ENCODE data around the gene HMGXB3. TPM values are rescaled to one million over a fixed set of nuclear protein-coding genes. Genes with fewer than 3 reads are reported as not detected.
A peak's percentile ranks its signal among the peaks of the same experiment; 100 is the strongest.

The HMGXB3 gene
- total RNA-seq, 2 donors from 2014 or later, result 21.8 to 40.2 TPM

DNA sequence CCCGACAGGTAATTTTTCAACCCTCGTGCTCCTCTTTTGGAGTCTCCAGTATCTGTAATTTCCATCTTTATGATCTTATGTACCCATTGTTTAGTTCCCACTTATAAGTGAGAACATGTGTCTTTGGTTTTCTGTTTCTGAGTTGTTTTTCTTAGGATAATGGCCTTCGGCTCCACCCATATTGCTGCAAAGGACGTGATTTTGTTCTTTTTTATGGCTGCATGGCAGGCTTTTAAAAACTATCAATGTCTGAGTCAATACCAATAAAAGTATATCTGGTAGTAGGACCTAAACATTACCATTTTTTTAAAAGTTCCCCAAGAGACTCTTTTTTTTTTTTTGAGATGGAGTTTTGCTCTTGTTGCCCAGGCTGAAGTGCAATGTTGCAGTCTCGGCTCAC is 43.9 kb upstream of the HMGXB3 start:
- no peak for TF ChIP-seq CTCF (IDR thresholded peaks at IDR 0.05)
- Histone ChIP-seq H3K4me1 (no peaks in the 10 kb centered on the region), H3K9me3 (no peaks in the 10 kb centered on the region), H3K9ac (ENCODE audit: low read depth in 2 of 2, low read length in 2 of 2) (no peak overlapping the region), H3K36me3 (no peaks in the 10 kb centered on the region), H3K4me3 (no peak overlapping the region), H3K27me3 (no peaks in the 10 kb centered on the region), H3K27ac (peak overlapping the region; percentile 15)
- intact Hi-C loops (cut with DNase I), result no loop called here
- no peak for DNase-seq

GRCh38 chr5:149957855-149958254 is 42.7 kb upstream of the HMGXB3 start:
- Histone ChIP-seq H3K9me3 (no peaks in the 10 kb centered on the region), H3K36me3 (no peaks in the 10 kb centered on the region), H3K4me1 (no peaks in the 10 kb centered on the region), H3K27me3 (no peaks in the 10 kb centered on the region), H3K9ac (ENCODE audit: low read depth in 2 of 2, low read length in 2 of 2) (peak overlapping the region in 1 of 2 donors; percentile 46), H3K4me3 (no peak overlapping the region), H3K27ac (peak overlapping the region; percentile 15)
- no peak for TF ChIP-seq CTCF (IDR thresholded peaks at IDR 0.05)
- intact Hi-C loops (cut with DNase I), result no loop called here
- DNase-seq, result no peak

DNA sequence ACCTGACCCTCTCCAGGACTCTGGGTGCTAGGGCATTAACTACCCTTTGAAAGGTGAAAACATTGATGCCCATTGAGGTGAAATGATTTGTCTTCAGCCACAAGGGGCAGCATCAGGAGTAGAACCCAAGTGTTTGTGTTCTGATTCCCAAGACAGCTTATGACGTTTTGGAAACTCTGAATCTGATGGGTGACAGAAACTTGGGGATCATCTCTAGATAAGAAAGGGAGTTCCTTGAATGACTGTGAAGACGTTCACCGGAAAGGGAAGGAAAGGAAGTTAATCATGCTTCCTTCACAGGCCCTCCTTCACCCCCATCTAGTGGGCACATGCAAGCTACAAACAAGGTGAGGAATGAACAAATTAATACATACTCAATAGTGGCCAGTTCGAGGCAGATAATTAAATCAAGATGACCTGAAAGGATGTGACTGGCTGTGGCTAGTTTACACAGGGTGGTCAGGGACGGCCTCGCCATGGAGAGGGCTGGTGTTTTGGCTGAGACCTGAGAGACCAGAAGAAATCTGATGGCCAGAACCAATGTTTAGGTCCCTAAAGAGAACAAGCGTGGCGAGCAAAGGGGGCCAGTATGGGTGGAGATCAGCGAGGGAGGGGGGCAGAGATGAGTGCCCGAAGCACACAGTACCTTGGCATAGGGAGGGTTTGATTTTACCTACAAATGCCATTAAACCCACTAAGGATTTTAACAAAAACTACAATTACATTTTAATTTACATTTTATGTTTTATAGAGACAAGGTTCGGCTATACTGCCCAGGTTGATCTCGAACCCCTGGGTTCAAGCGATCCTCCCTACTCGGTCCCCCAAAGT is 40.9 kb upstream of the HMGXB3 start:
- DNase-seq, result no peak
- peak overlapping the region; percentile 84 for H3K4me3 ChIP-seq

DNA sequence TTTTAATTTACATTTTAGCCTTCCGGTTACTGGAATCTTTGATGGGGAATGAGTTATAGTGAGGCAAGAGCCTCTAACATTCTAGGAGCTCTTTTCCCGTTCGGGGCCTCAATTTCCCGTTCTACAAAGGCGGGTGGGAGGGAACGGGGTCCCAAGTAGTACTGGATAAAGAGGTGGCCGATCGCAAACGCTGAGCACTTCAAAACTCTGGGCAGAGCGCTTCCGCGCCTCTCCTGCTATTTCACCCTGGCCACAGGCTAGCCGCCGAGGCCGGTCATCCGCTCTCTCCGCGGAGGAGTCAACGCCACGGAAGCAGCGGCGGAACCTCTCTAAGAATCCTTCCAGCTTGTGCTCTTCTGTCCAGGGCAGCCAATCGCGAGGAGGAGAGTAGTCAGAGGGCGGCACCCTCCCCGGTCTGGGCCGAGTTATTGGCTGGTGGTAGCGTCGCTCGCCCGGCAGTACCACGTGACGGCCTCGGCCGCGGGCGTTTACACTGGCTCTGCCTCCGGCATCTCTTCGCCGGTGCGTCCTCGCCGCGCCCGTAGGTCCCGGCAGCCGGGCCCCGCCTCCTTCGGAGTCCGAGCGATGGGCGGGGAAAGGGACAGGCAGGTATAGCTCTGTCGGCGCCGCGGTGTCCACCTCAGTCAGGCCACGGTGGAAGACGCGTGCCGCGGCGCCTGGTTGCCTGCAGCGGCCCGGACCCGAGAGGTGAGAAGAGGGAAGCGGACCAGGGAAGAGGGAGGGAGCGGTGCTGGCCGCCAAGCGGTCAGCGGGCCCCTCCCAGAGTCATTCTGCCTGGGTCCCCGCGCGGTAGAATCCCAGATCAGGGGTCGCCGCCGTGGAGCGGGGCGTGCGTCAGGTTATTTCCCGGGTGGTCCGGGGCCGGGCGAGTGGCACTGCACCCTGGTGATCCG is 40.0 kb upstream of the HMGXB3 start, which contains the start of gene SLC26A2:
TSS of gene SLC26A2 (plus strand) at position 487 of the 914 bp plus-strand sequence. CDS start 16,895 bp downstream, outside the sequence.
- no peak for TF ChIP-seq CTCF (IDR thresholded peaks at IDR 0.05)
- H3K27ac ChIP-seq, result peak within 1 kb of the TSS; percentile 93
- peak within 1 kb of the TSS; percentile 82 to 89 for H3K9ac ChIP-seq (ENCODE audit: low read depth in 2 of 2, low read length in 2 of 2)
- H3K4me3 ChIP-seq, result peak within 1 kb of the TSS; percentile 84
- no peaks in the 10 kb centered on the region for H3K9me3 ChIP-seq
- no peaks in the 10 kb centered on the region for H3K36me3 ChIP-seq
- no peaks in the 10 kb centered on the region for H3K27me3 ChIP-seq
- H3K4me1 ChIP-seq, result no peaks in the 10 kb centered on the region
- DNase-seq, result peak; percentile 99
- intact Hi-C loops (cut with DNase I), result loop anchor here (5.0 kb wide), 1 partner anchor 108 kb away; no protein-coding TSS in a partner anchor

More for the DNA sequence above, 40.9 kb upstream of the HMGXB3 start:
- intact Hi-C loops (cut with DNase I), result loop anchor here (5.0 kb wide), 1 partner anchor 107 kb away; no protein-coding TSS in a partner anchor
- Histone ChIP-seq H3K27me3 (no peaks in the 10 kb centered on the region), H3K4me1 (no peaks in the 10 kb centered on the region), H3K9me3 (no peaks in the 10 kb centered on the region), H3K9ac (ENCODE audit: low read depth in 2 of 2, low read length in 2 of 2) (peak overlapping the region; percentile 57 to 82), H3K27ac (peak overlapping the region; percentile 93), H3K36me3 (no peaks in the 10 kb centered on the region)
- TF ChIP-seq CTCF (IDR thresholded peaks at IDR 0.05), result peak; percentile 55

- Histone ChIP-seq H3K36me3 (no peaks in the 10 kb centered on the region), H3K9me3 (no peaks in the 10 kb centered on the region), H3K27ac (peak overlapping the region; percentile 93), H3K4me1 (no peaks in the 10 kb centered on the region), H3K27me3 (no peaks in the 10 kb centered on the region), H3K9ac (ENCODE audit: low read depth in 2 of 2, low read length in 2 of 2) (peak overlapping the region; percentile 82 to 89), H3K4me3 (peak overlapping the region; percentile 84)
- TF ChIP-seq CTCF (IDR thresholded peaks at IDR 0.05), result no peak
- intact Hi-C loops (cut with DNase I), result loop anchor here (5.0 kb wide), 1 partner anchor 109 kb away; no protein-coding TSS in a partner anchor
- DNase-seq, result no peak
These were observed 39.3 kb upstream of the HMGXB3 start for GRCh38 chr5:149961186-149961685.
